Spinal cord (tissue), 10 donors: ENCODE data around the gene C11orf97. TPM values are rescaled to one million over a fixed set of nuclear protein-coding genes. Genes with fewer than 3 reads are reported as not detected.
A peak's percentile ranks its signal among the peaks of the same experiment; 100 is the strongest.
"Not testable (repeated sequence)": the region's sequence is repeated elsewhere in the genome, so short reads cannot be mapped to it uniquely, and the experiment has no call there.

Experiments used
- DNase-seq, 6 donors: peaks; one replicate each; pipeline versions ENCODE4 v3.0.0 to v3.0.0-alpha.2; 2013 to 2015; ENCODE audit warnings: low spot score in 6 of 6, low read depth in 4 of 6
- H3K27ac ChIP-seq: one replicate; pipeline ENCODE4 v1.5.1; 2013; ENCODE audit warnings: low read depth, low read length, control low read depth
- H3K27me3 ChIP-seq: one replicate; pipeline ENCODE4 v1.6.1; 2013; ENCODE audit warnings: low read length; ENCODE audit not compliant: control insufficient read depth, insufficient read depth
- H3K36me3 ChIP-seq: one replicate; pipeline ENCODE4 v1.6.1; 2013; ENCODE audit warnings: low read length; ENCODE audit not compliant: control insufficient read depth, insufficient read depth
- H3K4me1 ChIP-seq: one replicate; pipeline ENCODE4 v1.6.1; 2013; ENCODE audit warnings: low read length; ENCODE audit not compliant: control insufficient read depth, insufficient read depth
- H3K4me3 ChIP-seq: one replicate; pipeline ENCODE4 v1.5.1; 2013; ENCODE audit warnings: low read depth, low read length, control low read depth
- H3K9me3 ChIP-seq: one replicate; pipeline ENCODE4 v1.6.1; 2013; ENCODE audit warnings: low read length; ENCODE audit not compliant: control insufficient read depth, insufficient read depth
- WGBS: methylation state at CpG from one replicate; pipeline ENCODE4 v1.1.5; 2013; ENCODE audit warnings: missing lambda C conversion rate; ENCODE audit not compliant: insufficient coverage; 5-methylcytosine and 5-hydroxymethylcytosine counted together
- polyA plus RNA-seq, 2 donors: library from polyadenylated mRNA; unstranded; fragments of 120-200 nt; gene quantifications; one replicate each; pipeline ENCODE4 v1.2.1, GENCODE V29; 2013; ENCODE audit not compliant: insufficient read length in 2 of 2
- total RNA-seq, 2 donors: library from RNA; depleted of rRNA in 1 of 2; stranded (reverse); fragments of 120-200 nt in 1 of 2; fragments of >200 nt in 1 of 2; gene quantifications; one replicate each; pipeline versions ENCODE4 v1.2.3 to v1.2.4, GENCODE V29; 2013 to 2014
- donor health status: healthy.

Gene C11orf97
- total and polyA plus RNA-seq, 4 donors, result 0.69 to 4.7 (median 1.3) TPM

- no peak for DNase-seq
- H3K27me3 ChIP-seq, result no peaks in the 10 kb centered on the region
- no peak overlapping the region for H3K27ac ChIP-seq
- H3K4me1 ChIP-seq, result no peaks in the 10 kb centered on the region
- no peaks in the 10 kb centered on the region for H3K9me3 ChIP-seq
- H3K36me3 ChIP-seq, result no peaks in the 10 kb centered on the region
- WGBS, result no CpG with 5 or more reads among the region's 2 CpGs
- H3K4me3 ChIP-seq, result no peak overlapping the region
These were observed 12.1 kb upstream of the C11orf97 start for GRCh38 chr11:94500181-94500580.

GRCh38 chr11:94501522-94501921, 10.7 kb upstream of the C11orf97 start:
- WGBS, result no CpG with 5 or more reads among the region's 2 CpGs
- Histone ChIP-seq H3K36me3 (no peaks in the 10 kb centered on the region), H3K9me3 (no peaks in the 10 kb centered on the region), H3K4me3 (no peak overlapping the region), H3K27me3 (no peaks in the 10 kb centered on the region), H3K27ac (no peak overlapping the region), H3K4me1 (no peaks in the 10 kb centered on the region)
- no peak for DNase-seq

- Histone ChIP-seq H3K27me3 (no peaks in the 10 kb centered on the region), H3K4me3 (no peak overlapping the region), H3K36me3 (no peaks in the 10 kb centered on the region), H3K9me3 (no peaks in the 10 kb centered on the region), H3K27ac (no peak overlapping the region), H3K4me1 (no peaks in the 10 kb centered on the region)
- peak in 3 of 6 donors; percentile 57 to 88 (median 81) for DNase-seq
- WGBS, result no CpG with 5 or more reads among the region's 3 CpGs
These were observed 7.5 kb upstream of the C11orf97 start for GRCh38 chr11:94504689-94505293.

- H3K4me1 ChIP-seq, H3K27me3 ChIP-seq, H3K9me3 ChIP-seq, H3K4me3 ChIP-seq, H3K36me3 ChIP-seq, H3K27ac ChIP-seq, DNase-seq: not testable (repeated sequence)
- WGBS, result 100% methylated on average over 1 of the region's 5 CpGs
These were observed 5.7 kb upstream of the C11orf97 start for GRCh38 chr11:94506513-94506912.

- H3K27me3 ChIP-seq, result no peaks in the 10 kb centered on the region
- peaks cover 6% of the 10 kb centered on the region for H3K4me1 ChIP-seq
- no peak for DNase-seq
- H3K36me3 ChIP-seq, result no peaks in the 10 kb centered on the region
- H3K4me3 ChIP-seq, result no peak overlapping the region
- no CpG with 5 or more reads among the region's 4 CpGs for WGBS
- no peak overlapping the region for H3K27ac ChIP-seq
- no peaks in the 10 kb centered on the region for H3K9me3 ChIP-seq
These were observed 4.8 kb upstream of the C11orf97 start for GRCh38 chr11:94507485-94507884.

- DNase-seq, result peak in 1 of 6 donors; percentile 36
- Histone ChIP-seq H3K27me3 (no peaks in the 10 kb centered on the region), H3K27ac (no peak overlapping the region), H3K4me3 (no peak overlapping the region), H3K36me3 (no peaks in the 10 kb centered on the region), H3K9me3 (no peaks in the 10 kb centered on the region), H3K4me1 (peaks cover 9% of the 10 kb centered on the region)
- whole genome bisulfite sequencing, result no CpG with 5 or more reads among the region's 2 CpGs
These were observed 830 bp downstream of the C11orf97 start for GRCh38 chr11:94513091-94513490.

- no peaks in the 10 kb centered on the region for H3K36me3 ChIP-seq
- H3K27ac ChIP-seq, result no peak overlapping the region
- H3K4me1 ChIP-seq, result peaks cover 9% of the 10 kb centered on the region
- no peaks in the 10 kb centered on the region for H3K27me3 ChIP-seq
- DNase-seq, result no peak
- H3K4me3 ChIP-seq, result no peak overlapping the region
- 67% methylated on average over 1 of the region's 2 CpGs for WGBS
- no peaks in the 10 kb centered on the region for H3K9me3 ChIP-seq
These were observed 3.1 kb downstream of the C11orf97 start for GRCh38 chr11:94515398-94515797.

- no peak for DNase-seq
- H3K9me3 ChIP-seq, result no peaks in the 10 kb centered on the region
- peaks cover 8% of the 10 kb centered on the region for H3K4me1 ChIP-seq
- H3K4me3 ChIP-seq, result no peak overlapping the region
- no peak overlapping the region for H3K27ac ChIP-seq
- no peaks in the 10 kb centered on the region for H3K27me3 ChIP-seq
- WGBS, result 31% methylated on average over 1 of the region's 1 CpG
- no peaks in the 10 kb centered on the region for H3K36me3 ChIP-seq
These were observed 4.5 kb downstream of the C11orf97 start for GRCh38 chr11:94516725-94517124.

GRCh38 chr11:94518300-94518699, 6.0 kb downstream of the C11orf97 start:
- WGBS, result no CpG with 5 or more reads among the region's 4 CpGs
- Histone ChIP-seq H3K9me3 (no peaks in the 10 kb centered on the region), H3K27me3 (no peaks in the 10 kb centered on the region), H3K4me3 (no peak overlapping the region), H3K27ac (no peak overlapping the region), H3K4me1 (no peaks in the 10 kb centered on the region), H3K36me3 (no peaks in the 10 kb centered on the region)
- DNase-seq, result no peak

GRCh38 chr11:94519478-94520084, 7.3 kb downstream of the C11orf97 start:
- Histone ChIP-seq H3K36me3 (no peaks in the 10 kb centered on the region), H3K4me3 (no peak overlapping the region), H3K9me3 (no peaks in the 10 kb centered on the region), H3K4me1 (no peaks in the 10 kb centered on the region), H3K27ac (no peak overlapping the region), H3K27me3 (no peaks in the 10 kb centered on the region)
- DNase-seq, result peak in 5 of 6 donors; percentile 30 to 89 (median 42)
- 40% methylated on average over 1 of the region's 5 CpGs for WGBS
